ENCODE results near the gene CYBRD1. TPM values are rescaled to one million over a fixed set of nuclear protein-coding genes. Genes with fewer than 3 reads are reported as not detected.

CYBRD1 gene
- total RNA-seq, 4 donors from 2014 or later: 158 to 241 (median 194) TPM

GRCh38 chr2:171540437-171540836 is 18.2 kb downstream of the CYBRD1 start:
- TF ChIP-seq, protein P1, sequence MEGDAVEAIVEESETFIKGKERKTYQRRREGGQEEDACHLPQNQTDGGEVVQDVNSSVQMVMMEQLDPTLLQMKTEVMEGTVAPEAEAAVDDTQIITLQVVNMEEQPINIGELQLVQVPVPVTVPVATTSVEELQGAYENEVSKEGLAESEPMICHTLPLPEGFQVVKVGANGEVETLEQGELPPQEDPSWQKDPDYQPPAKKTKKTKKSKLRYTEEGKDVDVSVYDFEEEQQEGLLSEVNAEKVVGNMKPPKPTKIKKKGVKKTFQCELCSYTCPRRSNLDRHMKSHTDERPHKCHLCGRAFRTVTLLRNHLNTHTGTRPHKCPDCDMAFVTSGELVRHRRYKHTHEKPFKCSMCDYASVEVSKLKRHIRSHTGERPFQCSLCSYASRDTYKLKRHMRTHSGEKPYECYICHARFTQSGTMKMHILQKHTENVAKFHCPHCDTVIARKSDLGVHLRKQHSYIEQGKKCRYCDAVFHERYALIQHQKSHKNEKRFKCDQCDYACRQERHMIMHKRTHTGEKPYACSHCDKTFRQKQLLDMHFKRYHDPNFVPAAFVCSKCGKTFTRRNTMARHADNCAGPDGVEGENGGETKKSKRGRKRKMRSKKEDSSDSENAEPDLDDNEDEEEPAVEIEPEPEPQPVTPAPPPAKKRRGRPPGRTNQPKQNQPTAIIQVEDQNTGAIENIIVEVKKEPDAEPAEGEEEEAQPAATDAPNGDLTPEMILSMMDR (IDR thresholded peaks at IDR 0.05): no peak
- no peak for TF ChIP-seq POLR2A (IDR thresholded peaks at IDR 0.05)
- no peak for DNase-seq (ENCODE audit: low spot score in 2 of 2)
- no peak overlapping the region for H3K4me3 ChIP-seq (ENCODE audit: low read depth, poor library complexity, severe bottlenecking)
- intact Hi-C loops (cut with DNase I; ENCODE audit: low total_unique reads): no loop called here
- WGBS, 2 donors: 88% methylated on average over 4 of the region's 4 CpGs

DNA sequence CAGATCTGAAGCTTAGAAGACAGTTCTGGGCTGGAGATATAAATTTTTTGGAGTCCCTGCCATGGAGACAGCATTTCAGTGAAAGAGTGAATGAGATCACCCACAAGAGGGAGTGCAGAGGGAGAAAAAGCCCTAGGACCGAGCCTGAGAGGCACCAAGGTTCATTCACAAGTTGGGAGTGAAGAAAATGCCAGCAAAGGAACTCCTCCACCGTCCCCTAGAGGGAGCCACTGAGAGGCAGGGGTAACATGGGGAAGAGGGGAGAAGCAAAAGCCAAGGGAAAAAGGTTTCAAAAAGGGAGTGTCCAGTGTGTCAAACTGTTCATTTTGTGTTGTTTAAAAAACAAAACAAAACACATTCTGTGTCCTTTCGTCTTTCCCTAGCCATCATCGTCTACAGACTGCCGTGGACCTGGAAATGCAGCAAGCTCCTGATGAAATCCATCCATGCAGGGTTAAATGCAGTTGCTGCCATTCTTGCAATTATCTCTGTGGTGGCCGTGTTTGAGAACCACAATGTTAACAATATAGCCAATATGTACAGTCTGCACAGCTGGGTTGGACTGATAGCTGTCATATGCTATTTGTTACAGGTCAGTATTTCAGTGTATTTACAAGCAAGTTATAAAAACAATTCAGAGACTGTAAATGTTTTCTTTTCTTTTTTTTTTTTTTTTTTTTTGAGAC is 19.1 kb downstream of the CYBRD1 start:
- intact Hi-C loops (cut with DNase I; ENCODE audit: low total_unique reads): no loop called here
- WGBS, 2 donors: 83 to 86% methylated on average over 6 of the region's 6 CpGs
- DNase-seq (ENCODE audit: low spot score in 2 of 2): no peak
- TF ChIP-seq, protein P1 (IDR thresholded peaks at IDR 0.05): no peak
- TF ChIP-seq POLR2A (IDR thresholded peaks at IDR 0.05): no peak
- H3K4me3 ChIP-seq (ENCODE audit: low read depth, poor library complexity, severe bottlenecking): no peak overlapping the region

DNA sequence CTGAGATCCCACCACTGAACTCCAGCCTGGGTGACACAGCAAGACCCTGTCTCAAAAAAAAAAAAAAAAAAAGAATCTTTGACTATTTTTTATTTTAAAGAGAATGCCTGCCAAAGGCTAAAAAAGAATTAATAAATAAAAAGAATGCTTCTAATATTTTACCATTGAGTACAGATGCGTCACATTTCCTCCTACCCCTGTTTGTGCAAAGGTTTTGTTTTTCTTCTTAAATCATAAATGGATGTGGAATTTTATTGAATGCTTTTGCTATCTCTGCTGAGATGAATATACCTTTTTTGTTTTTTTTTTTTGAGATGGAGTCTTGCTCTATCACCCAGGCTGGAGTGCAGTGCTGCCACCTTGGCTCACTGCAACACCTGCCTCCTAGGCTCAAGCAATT is 22.8 kb downstream of the CYBRD1 start:
- 96 to 98% methylated on average over 1 of the region's 1 CpG for WGBS, 2 donors
- no peak for DNase-seq (ENCODE audit: low spot score in 2 of 2)

GRCh38 chr2:171547256-171547655 is 25.0 kb downstream of the CYBRD1 start:
- intact Hi-C loops (cut with DNase I; ENCODE audit: low total_unique reads): no loop called here
- no peak for DNase-seq (ENCODE audit: low spot score in 2 of 2)
- TF ChIP-seq, protein P1 (IDR thresholded peaks at IDR 0.05): no peak
- no peak for TF ChIP-seq POLR2A (IDR thresholded peaks at IDR 0.05)
- H3K4me3 ChIP-seq (ENCODE audit: low read depth, poor library complexity, severe bottlenecking): no peak overlapping the region

More for the DNA sequence above, 22.8 kb downstream of the CYBRD1 start:
- intact Hi-C loops (cut with DNase I; ENCODE audit: low total_unique reads): no loop called here
- H3K4me3 ChIP-seq (ENCODE audit: low read depth, poor library complexity, severe bottlenecking): no peak overlapping the region
- TF ChIP-seq, protein P1 (IDR thresholded peaks at IDR 0.05): no peak
- no peak for TF ChIP-seq POLR2A (IDR thresholded peaks at IDR 0.05)

DNA sequence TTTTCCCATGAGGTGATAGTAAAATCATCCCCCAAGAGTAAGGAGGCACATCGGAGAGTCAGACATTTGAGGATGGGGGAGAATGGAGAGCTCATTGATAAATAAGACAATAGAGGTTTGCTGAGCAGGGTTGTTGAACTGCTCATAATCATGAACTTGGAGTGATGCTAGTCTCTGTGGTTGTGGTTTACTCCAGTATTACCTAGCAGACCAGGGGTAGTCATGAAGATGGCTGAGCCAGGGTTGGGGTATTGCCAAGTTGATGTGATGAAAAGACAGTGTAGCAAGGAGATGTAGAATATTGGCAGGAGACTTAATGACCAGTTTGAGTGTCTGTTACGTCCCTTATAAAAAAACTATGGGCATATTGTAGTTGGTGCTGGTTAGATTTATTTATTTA is 25.4 kb downstream of the CYBRD1 start:
- intact Hi-C loops (cut with DNase I; ENCODE audit: low total_unique reads): no loop called here
- 90% methylated on average over 2 of the region's 2 CpGs for WGBS, 2 donors
- DNase-seq (ENCODE audit: low spot score in 2 of 2): no peak
- no peak for TF ChIP-seq POLR2A (IDR thresholded peaks at IDR 0.05)
- no peak overlapping the region for H3K4me3 ChIP-seq (ENCODE audit: low read depth, poor library complexity, severe bottlenecking)

GRCh38 chr2:171550613-171551012 is 28.3 kb downstream of the CYBRD1 start:
- intact Hi-C loops (cut with DNase I; ENCODE audit: low total_unique reads): no loop called here
- H3K4me3 ChIP-seq (ENCODE audit: low read depth, poor library complexity, severe bottlenecking): no peak overlapping the region
- TF ChIP-seq, protein P1 (IDR thresholded peaks at IDR 0.05): no peak
- TF ChIP-seq POLR2A (IDR thresholded peaks at IDR 0.05): no peak
- no peak for DNase-seq (ENCODE audit: low spot score in 2 of 2)
